NT2/D1 (cell line): ENCODE measurements around the gene PLA2G4D.

Experiments used
- SUZ12 ChIP-seq: IDR thresholded peaks from 2 replicates; pipeline ENCODE4 v1.6.1; 2011; ENCODE audit not compliant: insufficient read length, insufficient read depth; ENCODE audit errors: extremely low read depth
- YY1 ChIP-seq: IDR thresholded peaks from 2 replicates; pipeline ENCODE4 v1.6.1; 2011; ENCODE audit not compliant: insufficient read length, insufficient read depth
- ZNF274 ChIP-seq: IDR thresholded peaks from 2 replicates; pipeline ENCODE4 v1.6.1; 2011; ENCODE audit warnings: mild to moderate bottlenecking, low read depth, low read length

DNA sequence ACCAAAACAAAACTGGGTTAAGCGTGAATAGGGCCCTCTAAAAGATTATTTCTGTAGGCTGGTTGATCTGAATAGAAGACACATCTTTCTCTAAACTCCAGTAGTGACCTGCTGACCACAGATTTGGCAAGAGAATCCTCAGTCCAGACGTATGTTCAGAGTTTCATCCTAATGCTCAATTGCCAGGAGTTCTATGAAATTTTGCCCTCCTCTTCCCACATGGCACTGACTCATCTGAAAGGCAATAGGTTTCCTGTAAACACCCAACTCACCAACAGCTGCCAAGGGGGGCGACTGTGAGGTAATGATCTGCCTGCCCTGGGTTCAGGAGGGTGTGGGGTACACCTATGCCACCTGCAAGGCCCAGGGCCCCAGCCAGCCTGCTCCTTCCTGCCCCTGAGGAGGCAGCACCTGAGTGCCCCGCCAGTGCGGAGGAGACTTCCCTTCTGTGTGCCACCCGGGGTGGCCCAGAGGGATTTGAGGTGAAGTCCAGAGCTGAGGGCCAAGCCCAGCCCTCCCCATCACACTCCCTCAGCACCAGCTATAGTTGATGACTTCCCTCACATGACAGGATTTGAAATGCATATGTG lies 8.4 kb upstream of the PLA2G4D start:
- TF ChIP-seq ZNF274, result no peak
- TF ChIP-seq YY1, result no peak
- TF ChIP-seq SUZ12, result no peak
